DMS 273 (cell line): Measurements from ENCODE around the gene HOXA1.

Experiments
- DNase-seq: peaks from one replicate; lab custom pipeline; 2025; ENCODE audit not compliant: unreplicated experiment; lab: John Stamatoyannopoulos, UW

Gene HOXA1

GRCh38 chr7:27116962-27117886 lies 21.4 kb upstream of the HOXA1 start:
- DNase-seq = no peak

DNA sequence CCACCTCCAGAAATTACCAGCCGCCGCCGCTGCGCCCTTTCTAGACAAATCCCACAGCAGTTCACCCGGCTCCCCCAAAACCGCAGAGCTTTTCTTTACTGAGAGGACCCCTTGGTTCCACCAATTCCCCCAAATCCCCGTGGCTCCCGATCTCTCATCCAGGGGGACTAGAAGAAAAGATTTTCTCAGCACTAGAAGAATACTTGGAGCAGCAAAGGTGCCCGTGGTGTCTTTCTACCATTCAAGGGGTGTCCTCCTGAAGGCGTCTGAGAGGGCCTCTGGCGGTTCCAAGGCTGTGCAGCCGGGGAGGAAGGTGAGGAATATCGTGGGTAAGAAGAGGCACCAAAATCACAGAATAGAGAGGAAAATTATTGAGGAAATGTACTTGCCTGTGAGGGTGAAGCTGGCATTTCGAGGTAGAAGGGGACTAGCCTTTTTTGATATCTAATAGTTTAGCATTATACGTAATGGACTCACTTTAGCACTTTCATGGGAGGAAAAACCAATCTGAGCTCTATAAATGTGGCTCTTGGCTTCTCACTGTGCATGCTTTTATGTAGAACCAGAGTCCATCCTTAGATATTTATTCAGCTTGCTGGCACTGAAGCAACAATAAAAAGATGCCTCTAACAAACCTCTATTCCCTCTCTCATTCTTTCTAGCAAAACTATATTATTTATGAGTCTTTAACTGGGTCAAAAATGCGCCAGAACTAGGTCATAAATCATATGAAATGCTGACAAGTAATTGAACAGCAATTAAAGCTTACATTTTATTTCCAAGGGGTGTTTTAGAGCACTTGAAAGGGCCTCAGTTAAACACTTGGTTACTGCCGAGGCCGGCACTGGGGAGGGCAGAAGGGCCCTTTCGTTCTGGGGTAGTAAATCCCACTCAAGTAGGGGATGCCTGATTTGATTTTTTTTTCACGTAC lies 20.5 kb upstream of the HOXA1 start:
- DNase-seq = no peak

GRCh38 chr7:27115221-27116026 lies 19.6 kb upstream of the HOXA1 start:
- DNase-seq = no peak

DNA sequence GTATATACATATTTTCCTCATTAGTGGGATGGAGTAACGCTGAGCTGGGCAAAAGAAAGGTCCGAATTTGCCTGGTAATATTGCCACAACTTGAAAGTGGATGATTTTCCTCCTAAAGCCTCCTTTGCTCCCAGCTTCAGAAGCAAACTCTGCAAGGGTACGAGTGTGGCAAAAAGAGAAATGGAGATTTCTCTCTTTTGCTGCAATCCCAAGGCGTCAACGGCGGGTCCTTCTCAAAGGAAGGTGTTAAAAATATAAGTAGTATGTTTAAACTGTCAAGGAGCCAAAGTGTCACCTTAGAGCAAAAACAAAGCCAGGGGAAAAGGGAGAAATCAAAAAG lies 19.1 kb upstream of the HOXA1 start:
- no peak for DNase-seq

- peak; percentile 76 for DNase-seq
Measured at GRCh38 chr7:27113991-27114769, 18.4 kb upstream of the HOXA1 start.

DNA sequence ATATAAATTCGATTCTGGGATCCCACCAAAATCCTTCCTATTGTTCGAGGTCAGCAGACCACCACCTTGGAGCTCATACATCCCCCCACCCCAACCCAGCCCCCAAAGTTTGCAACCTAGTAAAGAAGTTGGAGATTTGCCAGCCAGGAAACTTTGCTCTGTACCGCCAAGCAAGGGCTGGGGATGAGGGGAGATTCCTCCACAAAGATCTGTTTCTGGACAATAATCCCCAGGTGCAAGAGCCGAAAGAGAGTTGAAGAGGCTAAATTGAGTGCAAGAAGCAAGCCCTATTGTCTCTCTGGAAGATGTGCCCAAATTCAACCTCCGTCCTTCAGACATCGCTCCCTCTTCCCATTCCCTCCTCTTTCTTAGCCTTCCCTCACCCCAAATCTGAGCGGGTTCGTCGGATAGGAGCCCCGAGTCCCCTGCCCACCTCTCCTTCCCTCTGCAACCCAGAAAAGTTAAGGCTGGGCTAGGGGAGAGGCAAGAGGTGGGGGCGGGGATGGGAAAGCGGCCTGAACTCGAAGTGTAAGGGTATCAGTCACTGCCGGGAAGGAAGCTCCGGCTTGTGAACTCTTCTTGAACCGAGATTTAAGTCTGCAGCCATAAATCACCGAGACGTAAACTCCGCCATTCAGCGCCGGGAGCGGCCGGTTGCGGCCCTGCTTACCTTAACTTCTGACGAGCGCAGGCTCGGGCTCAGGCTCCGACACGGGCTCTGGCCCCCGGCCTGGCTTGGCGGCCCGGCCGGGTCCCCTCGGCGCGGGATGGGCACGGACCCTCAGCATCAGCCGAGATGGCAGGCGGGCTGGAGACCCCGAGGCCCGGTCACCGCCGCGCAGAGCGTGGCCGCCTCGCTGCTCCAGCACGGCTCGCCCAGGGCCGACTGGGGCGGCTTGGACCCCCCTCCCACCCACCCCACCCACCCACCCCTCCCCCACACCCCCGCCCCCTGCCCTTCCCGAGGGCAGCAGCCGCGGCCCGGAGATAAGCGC lies 17.5 kb upstream of the HOXA1 start:
- peak; percentile 78 for DNase-seq

- DNase-seq = no peak
Measured at GRCh38 chr7:27112361-27112760, 16.6 kb upstream of the HOXA1 start.

DNA sequence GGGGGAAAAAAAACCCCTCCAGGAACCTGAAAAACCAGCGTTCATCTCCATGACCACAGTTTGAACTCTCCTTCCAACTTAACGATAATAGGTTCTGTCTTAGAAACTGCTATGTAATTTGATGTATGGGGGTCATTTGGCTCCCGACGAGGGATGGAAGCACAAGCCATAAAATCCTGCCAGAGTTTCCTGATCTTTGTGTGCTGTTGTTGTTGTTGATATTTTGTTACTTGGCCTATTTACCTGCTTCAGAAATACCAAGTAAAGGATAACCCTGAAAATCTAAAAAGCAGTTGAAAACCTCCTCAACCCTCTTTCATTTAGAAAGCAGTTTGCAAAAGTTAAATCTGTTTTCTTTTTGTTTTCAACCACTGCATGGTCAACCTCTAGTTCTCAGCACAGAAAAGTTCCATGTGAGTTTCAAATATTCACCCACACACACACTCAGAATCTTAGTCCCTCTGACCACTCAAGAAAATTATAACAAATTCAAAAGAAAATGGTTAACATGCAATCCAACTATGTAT lies 16.0 kb upstream of the HOXA1 start:
- no peak for DNase-seq

DNA sequence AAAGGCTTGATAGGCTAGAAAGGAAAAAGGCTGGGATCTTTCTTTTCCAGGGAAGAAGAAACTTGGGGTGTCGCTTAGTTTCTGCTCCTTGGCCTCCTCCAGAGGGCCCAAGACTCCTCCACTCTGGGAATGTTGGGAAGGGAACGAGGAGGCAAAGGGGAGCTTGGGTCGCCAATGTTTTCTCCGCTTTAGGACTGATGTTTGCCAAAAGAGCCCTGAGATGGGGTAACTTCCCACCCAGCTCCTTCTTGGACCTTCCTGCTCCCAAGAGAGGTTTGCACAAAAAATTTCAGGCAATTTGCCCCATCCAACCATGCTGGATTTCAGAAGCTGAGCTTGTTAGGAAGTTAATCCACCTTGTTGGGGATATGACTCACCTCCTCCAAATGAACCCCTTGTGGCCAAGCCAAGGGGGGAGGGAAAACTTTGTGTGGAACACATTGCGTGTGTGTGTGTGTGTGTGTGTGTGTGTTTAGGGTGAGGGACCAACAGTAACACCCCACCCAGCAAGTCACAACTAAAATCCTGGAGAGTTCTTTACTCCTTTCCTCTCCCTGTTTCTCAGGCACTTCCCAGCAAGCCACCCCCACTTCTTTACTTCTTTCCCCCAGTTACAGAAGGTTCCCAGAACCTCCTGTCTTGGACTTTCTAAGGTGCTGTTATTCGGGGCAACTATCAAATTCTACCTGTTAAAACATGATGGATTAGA lies 15.4 kb upstream of the HOXA1 start:
- DNase-seq = no peak

DNA sequence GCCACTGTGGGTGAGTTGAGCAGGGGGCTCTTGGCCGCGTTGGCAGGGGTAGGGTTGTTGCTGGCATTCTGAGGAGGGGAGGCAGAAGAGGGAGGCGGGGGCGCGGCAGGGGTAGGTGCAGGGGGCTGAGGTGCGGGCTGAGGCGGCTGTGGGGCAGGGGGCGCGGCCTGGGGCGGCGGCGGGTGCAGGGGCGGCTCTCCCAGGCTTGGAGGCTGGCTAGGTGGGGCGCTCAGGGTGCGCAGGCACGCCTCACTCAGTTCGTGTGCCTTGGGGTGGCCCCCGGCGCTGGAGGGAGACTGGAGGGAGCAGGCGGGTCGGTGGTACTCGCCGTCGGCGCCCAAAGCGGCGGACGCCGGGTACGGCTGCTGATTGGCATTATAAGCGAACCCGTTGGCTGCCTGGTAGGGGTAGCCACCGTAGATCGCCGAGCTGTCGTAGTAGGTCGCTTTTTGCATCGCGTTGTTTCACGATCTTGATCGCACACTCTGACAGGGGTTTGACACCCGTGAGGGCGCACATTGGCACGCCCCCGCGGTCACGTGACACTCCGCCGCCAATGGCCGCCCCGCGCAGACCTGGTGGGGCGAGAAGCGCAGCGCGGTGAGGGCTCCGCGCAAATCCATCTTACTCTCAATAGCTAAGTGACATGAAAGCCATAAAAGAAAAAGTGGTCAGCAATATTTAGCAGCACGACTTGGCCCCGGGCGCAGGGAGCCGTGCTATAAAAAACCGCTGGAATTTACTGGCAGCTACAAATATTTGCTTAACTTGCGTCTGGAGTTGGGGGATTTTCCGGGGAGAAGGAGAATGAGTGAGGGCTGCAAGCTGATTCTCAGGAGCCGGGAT lies 14.6 kb upstream of the HOXA1 start:
- DNase-seq = no peak

- DNase-seq = no peak
Measured at GRCh38 chr7:27109466-27110185, 13.8 kb upstream of the HOXA1 start.

DNA sequence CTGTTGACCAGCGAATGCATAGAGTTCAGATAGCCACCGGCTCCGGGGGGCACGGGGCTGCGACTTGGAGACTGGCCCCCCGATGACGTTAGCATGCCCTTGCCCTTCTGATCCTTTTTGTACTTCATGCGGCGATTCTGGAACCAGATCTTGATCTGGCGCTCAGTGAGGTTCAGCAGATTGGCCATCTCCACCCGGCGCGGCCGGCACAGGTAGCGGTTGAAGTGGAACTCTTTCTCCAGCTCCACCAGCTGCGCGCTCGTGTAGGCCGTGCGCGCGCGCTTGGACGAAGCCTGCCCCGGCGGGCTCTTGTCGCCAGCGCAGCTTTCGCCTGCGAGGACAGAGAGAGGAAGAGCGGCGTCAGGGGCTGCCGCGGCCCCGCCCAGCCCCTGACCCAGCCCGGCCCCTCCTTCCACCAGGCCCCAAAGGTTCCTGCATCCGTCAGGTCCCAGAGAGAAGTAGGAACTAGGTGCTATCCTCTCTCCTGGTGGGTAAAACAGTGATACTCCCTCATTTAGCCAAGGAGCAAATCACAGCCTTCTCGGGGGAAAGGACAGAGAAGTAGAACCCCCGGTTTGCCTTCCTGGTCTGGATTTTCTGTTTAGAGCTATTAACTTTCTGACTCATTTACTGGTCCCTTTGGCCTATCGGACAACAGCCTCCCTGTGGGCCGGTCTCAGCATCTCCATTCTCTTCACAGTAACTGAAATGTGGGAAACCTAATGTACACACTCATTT lies 12.8 kb upstream of the HOXA1 start:
- no peak for DNase-seq

GRCh38 chr7:27107391-27108381 lies 11.9 kb upstream of the HOXA1 start:
- no peak for DNase-seq

DNA sequence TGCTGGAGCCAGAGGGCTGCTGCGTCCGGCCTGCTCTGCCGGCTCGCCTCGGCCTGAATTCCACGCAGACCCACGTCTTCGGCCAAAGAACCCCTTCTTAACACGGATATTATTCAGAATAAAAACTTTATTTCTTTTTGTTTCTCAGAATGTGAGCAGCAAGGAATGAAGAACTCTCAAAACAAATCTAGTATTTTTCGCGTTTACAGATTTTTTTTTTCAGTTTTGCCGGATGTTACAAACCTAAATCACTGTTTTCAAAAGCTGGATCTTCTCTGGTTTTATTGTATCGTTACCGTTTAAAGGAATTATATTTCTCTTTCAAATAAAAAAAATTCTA lies 11.1 kb upstream of the HOXA1 start:
- no peak for DNase-seq
